Lung (tissue), 12 donors: ENCODE measurements around the gene TTC4. TPM values are rescaled to one million over a fixed set of nuclear protein-coding genes. Genes with fewer than 3 reads are reported as not detected.
A peak's percentile ranks its signal among the peaks of the same experiment; 100 is the strongest.
"Not testable (repeated sequence)": the region's sequence is repeated elsewhere in the genome, so short reads cannot be mapped to it uniquely, and the experiment has no call there.

Experiments
- ATAC-seq: fragments of 200-7000 bp; cut with Tn5 transposase; one replicate; pipeline ENCODE4 v1.9.1; 2020; ENCODE audit warnings: moderate number of reproducible peaks; ENCODE audit not compliant: insufficient read depth, low FRiP score
- DNase-seq, 3 donors: peaks; one replicate each; pipeline ENCODE4 v3.0.0-alpha.2; 2013 to 2017
- H3K27ac ChIP-seq, 2 donors: one replicate each; pipeline ENCODE4 v1.5.1; 2013; ENCODE audit warnings: mild to moderate bottlenecking in 2 of 2, moderate library complexity in 2 of 2, control low read depth in 1 of 2, inconsistent platforms in 1 of 2, low read depth in 1 of 2, low read length in 1 of 2
- H3K27me3 ChIP-seq, 3 donors: one replicate each; pipeline ENCODE4 v1.5.1; 2013; ENCODE audit warnings: low read length in 2 of 3; ENCODE audit not compliant: control insufficient read depth in 3 of 3, insufficient read depth in 3 of 3
- H3K36me3 ChIP-seq, 4 donors: one replicate each; pipeline ENCODE4 v1.5.1; 2013; ENCODE audit warnings: low read length in 4 of 4, mild to moderate bottlenecking in 1 of 4, moderate library complexity in 1 of 4; ENCODE audit not compliant: control insufficient read depth in 4 of 4, insufficient read depth in 4 of 4
- H3K4me1 ChIP-seq, 5 donors: one replicate each; pipeline ENCODE4 v1.5.1; 2013; ENCODE audit warnings: low read length in 5 of 5, mild to moderate bottlenecking in 2 of 5, moderate library complexity in 1 of 5; ENCODE audit not compliant: control insufficient read depth in 5 of 5, insufficient read depth in 5 of 5
- H3K4me3 ChIP-seq: one replicate; pipeline ENCODE4 v1.5.1; 2013; ENCODE audit warnings: mild to moderate bottlenecking, control low read depth, moderate library complexity
- H3K9ac ChIP-seq, 2 donors: one replicate each; pipeline ENCODE4 v1.5.1; 2013; ENCODE audit warnings: low read length in 2 of 2, control low read depth in 1 of 2; ENCODE audit not compliant: insufficient read depth in 1 of 2
- H3K9me3 ChIP-seq, 4 donors: one replicate each; pipeline ENCODE4 v1.5.1; 2013; ENCODE audit warnings: low read length in 3 of 4, mild to moderate bottlenecking in 1 of 4, moderate library complexity in 1 of 4; ENCODE audit not compliant: control insufficient read depth in 4 of 4, insufficient read depth in 3 of 4
- CTCF ChIP-seq: IDR thresholded peaks from 2 replicates; pipeline ENCODE4 v1.5.1; 2012; ENCODE audit warnings: mild to moderate bottlenecking; ENCODE audit errors: control extremely low read depth, extremely low read depth
- WGBS, 2 donors: extraction: QIAGEN DNeasy Blood & Tissue Kit; methylation state at CpG; one replicate each; pipeline ENCODE4 v1.1.7; 2013; 5-methylcytosine and 5-hydroxymethylcytosine counted together
- polyA plus RNA-seq, 2 donors: library from polyadenylated mRNA; stranded (reverse); fragments of 200-250 nt; gene quantifications; one replicate each; pipeline ENCODE4 v1.2.1, GENCODE V29; 2013
- total RNA-seq, 2 donors: library from RNA; depleted of rRNA in 1 of 2; stranded (reverse); fragments of >200 nt in 1 of 2; gene quantifications; one replicate each; pipeline ENCODE4 v1.2.1, GENCODE V29; 2014 to 2021
- donor health status: control.
- donor health status: control.
- donor health status: Bipolar disorder and iron deficiency.
- donor health status: healthy.
- donor health status: DM: yes; HTN: yes; CAD: no.

Gene TTC4
- total and polyA plus RNA-seq, 4 donors = 11.6 to 18.4 (median 16.7) TPM

DNA sequence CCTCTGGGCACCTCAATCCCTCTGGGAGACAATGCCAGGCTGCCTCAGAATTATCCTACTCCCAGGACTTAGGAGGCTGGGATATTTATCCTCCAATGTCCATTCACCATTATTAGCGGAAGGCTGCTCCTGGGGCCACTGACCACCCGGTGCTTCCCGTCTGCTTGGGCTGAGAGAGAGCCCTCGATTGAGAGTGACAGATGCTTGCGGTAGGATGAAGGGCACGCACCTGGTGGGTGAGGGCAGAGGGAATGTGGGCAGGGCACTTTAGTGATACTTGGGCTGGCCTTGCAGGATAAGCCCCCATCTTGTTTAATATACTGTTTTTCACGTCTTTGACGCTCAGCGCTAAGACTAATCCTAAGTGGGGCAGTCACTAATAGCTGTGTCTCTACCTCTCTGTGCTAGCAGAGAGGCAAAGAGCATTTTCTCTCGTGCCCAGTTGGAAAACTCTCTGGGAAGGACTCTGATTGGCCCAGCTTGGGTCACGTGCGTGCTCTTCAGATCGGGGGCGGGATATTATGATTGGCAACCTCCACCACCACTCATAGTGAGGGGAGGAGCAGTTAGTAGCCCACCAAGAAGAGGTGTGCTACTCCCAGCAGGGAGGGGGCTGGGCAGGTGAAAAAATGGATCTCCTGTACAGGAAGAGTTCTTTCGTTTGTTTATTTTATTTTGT lies 59.3 kb downstream of the TTC4 start:
- Histone ChIP-seq H3K36me3 (no peaks in the 10 kb centered on the region), H3K9ac (no peak overlapping the region), H3K4me1 (peaks cover 0 to 19% (median 3%) of the 10 kb centered on the region in 5 donors), H3K27me3 (peaks cover 0 to 3% (median 0%) of the 10 kb centered on the region in 3 donors), H3K27ac (no peak overlapping the region), H3K4me3 (no peak overlapping the region), H3K9me3 (no peaks in the 10 kb centered on the region)
- no peak for TF ChIP-seq CTCF
- DNase-seq (peak; percentile 29 to 30 (median 30)), ATAC-seq (no peak)
- WGBS, 2 donors = 63 to 74% methylated on average over 15 of the region's 15 CpGs

- 88 to 89% methylated on average over 15 to 16 of the region's 16 CpGs for WGBS, 2 donors
- not testable (repeated sequence) for H3K27me3 ChIP-seq, ATAC-seq, H3K36me3 ChIP-seq, H3K9ac ChIP-seq, H3K4me3 ChIP-seq, H3K9me3 ChIP-seq, H3K27ac ChIP-seq
- peak; percentile 65 to 91 (median 78) for DNase-seq
- peaks cover 0 to 25% (median 3%) of the 10 kb centered on the region in 5 donors for H3K4me1 ChIP-seq
These were observed 60.4 kb downstream of the TTC4 start for GRCh38 chr1:54775828-54776721.

- H3K27me3 ChIP-seq = peaks cover 0 to 8% (median 3%) of the 10 kb centered on the region in 3 donors
- TF ChIP-seq CTCF = no peak
- H3K9ac ChIP-seq = no peak overlapping the region
- no peak overlapping the region for H3K4me3 ChIP-seq
- no peak for ATAC-seq
- no peak for DNase-seq
- H3K4me1 ChIP-seq = peaks cover 3 to 30% (median 3%) of the 10 kb centered on the region in 5 donors
- 77 to 83% methylated on average over 4 of the region's 4 CpGs for WGBS, 2 donors
- H3K36me3 ChIP-seq = no peaks in the 10 kb centered on the region
- H3K9me3 ChIP-seq = peaks cover 0 to 3% (median 0%) of the 10 kb centered on the region in 4 donors
- no peak overlapping the region for H3K27ac ChIP-seq
These were observed 61.4 kb downstream of the TTC4 start for GRCh38 chr1:54777011-54777410.

- peak in 1 of 3 donors; percentile 25 for DNase-seq
- H3K27ac ChIP-seq = no peak overlapping the region
These were observed 61.8 kb downstream of the TTC4 start for GRCh38 chr1:54777431-54777830.

More at GRCh38 chr1:54777431-54777830, 61.8 kb downstream of the TTC4 start:
- H3K36me3 ChIP-seq = no peaks in the 10 kb centered on the region
- peaks cover 3 to 30% (median 3%) of the 10 kb centered on the region in 5 donors for H3K4me1 ChIP-seq
- WGBS, 2 donors = 83 to 85% methylated on average over 4 of the region's 4 CpGs
- TF ChIP-seq CTCF = no peak
- H3K9ac ChIP-seq = no peak overlapping the region
- H3K27me3 ChIP-seq = peaks cover 0 to 12% (median 6%) of the 10 kb centered on the region in 3 donors
- H3K4me3 ChIP-seq = no peak overlapping the region
- peaks cover 0 to 3% (median 0%) of the 10 kb centered on the region in 4 donors for H3K9me3 ChIP-seq
- ATAC-seq = no peak
